Neural cell (in vitro differentiated cells): Measurements from ENCODE around the gene PAPPA2.

Experiments
- EP300 ChIP-seq: fragments of 450-650 bp; conservative IDR thresholded peaks from 2 replicates; pipeline ENCODE4 v1.6.1; 2014; ENCODE audit warnings: antibody characterized with exemption, mild to moderate bottlenecking, moderate library complexity; ENCODE audit not compliant: poor library complexity, severe bottlenecking
- TF ChIP-seq, protein P1 (sequence below): fragments of 450-650 bp; IDR thresholded peaks from 2 replicates; pipeline ENCODE4 v1.5.1; 2014; ENCODE audit warnings: antibody characterized with exemption, mild to moderate bottlenecking, moderate library complexity; ENCODE audit not compliant: poor library complexity, severe bottlenecking

DNA sequence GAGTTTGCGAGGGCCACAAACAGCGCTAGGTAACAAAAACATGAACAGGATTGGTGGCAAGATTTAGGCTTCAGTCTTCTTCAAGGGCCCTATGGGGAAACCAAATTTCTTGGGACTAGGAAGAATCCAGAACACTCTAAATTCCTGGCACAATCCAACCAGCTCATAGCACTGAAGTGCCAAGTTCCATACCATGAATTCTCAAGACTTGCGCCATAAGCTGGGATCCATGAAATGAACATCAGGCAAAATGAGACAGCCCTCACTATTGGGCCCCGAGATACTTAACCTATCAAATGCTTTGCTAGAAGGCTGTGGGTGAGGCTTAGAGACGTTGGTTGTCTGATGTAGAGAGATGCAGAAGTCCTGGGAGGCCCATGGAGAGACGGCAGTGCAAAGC, 322.1 kb downstream of the PAPPA2 start:
- TF ChIP-seq EP300, result no peak
- TF ChIP-seq, protein P1, sequence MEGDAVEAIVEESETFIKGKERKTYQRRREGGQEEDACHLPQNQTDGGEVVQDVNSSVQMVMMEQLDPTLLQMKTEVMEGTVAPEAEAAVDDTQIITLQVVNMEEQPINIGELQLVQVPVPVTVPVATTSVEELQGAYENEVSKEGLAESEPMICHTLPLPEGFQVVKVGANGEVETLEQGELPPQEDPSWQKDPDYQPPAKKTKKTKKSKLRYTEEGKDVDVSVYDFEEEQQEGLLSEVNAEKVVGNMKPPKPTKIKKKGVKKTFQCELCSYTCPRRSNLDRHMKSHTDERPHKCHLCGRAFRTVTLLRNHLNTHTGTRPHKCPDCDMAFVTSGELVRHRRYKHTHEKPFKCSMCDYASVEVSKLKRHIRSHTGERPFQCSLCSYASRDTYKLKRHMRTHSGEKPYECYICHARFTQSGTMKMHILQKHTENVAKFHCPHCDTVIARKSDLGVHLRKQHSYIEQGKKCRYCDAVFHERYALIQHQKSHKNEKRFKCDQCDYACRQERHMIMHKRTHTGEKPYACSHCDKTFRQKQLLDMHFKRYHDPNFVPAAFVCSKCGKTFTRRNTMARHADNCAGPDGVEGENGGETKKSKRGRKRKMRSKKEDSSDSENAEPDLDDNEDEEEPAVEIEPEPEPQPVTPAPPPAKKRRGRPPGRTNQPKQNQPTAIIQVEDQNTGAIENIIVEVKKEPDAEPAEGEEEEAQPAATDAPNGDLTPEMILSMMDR, result no peak
